GM12892 (cell line): ENCODE results near the gene JAKMIP1.

Experiments used
- POLR2A ChIP-seq: IDR thresholded peaks from 2 replicates; pipeline ENCODE4 v1.6.1; 2011; ENCODE audit warnings: low read depth, low read length, control low read depth
- POLR2AphosphoS5 ChIP-seq: IDR thresholded peaks from 2 replicates; pipeline ENCODE4 v1.6.1; 2011; ENCODE audit warnings: low read depth, low read length, control low read depth
- TAF1 ChIP-seq: IDR thresholded peaks from 2 replicates; pipeline ENCODE4 v1.6.1; 2011; ENCODE audit warnings: low read depth, mild to moderate bottlenecking, control low read depth, low read length, borderline replicate concordance

DNA sequence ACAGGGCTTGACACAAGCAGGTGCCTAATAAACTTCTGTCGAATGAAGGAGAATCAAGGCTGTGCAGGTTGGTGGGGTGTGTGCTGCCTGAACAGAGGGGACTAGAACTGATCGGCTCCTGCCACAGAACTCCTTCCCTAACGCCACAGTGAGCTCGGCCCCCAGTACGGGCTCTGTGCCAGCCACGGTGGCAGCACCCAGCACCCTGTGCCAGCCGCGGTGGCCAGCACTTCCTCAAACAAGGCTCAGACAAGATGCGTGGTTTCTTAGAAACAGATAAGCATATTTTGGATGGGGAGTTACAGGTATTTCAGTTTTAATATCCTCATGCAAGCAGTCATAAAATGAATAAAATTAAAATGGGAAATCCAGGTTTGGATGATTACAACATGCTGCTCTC, 156.1 kb downstream of the JAKMIP1 start:
- TF ChIP-seq TAF1, result no peak
- no peak for TF ChIP-seq POLR2A
- no peak for TF ChIP-seq POLR2AphosphoS5
